ENCODE measurements around the gene TAB3.

TAB3 gene

DNA sequence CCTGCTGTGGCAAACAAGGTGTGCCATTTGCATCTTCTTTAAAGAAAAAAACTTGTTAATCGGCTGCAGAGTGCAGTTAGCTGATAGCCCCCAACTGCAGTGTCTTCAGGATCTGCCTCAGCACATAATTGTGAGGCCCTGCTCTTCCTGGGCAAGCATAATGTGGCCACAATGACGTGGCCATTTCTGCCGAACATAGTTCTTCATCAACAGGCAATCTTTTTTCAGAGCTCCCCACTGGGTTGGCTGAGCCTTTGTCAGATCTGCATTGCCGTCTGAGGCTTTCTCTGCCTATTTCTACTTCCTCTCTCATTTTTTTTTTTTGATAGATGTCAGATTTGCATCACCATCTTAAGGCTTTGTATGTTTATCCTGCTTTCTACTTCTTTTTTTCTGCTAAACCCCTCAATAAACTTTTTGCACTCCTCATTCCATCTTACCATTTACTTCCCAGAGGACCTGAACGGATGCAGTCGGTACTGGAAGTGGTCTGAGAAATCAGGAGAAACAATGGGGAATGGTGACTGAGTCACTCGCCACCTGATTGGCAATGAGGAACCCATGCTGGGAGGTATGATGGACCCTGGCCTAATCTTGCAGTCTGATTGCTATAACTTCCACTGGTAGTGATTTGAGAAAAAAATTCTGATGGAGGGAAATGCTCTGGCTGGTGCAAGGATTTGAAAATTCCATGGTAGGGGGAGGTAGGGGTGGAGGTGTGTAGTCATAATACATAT, 21.2 kb upstream of the TAB3 start:
- TF ChIP-seq FOXP2 (optimal IDR thresholded peaks at IDR 0.05; ENCODE audit: borderline replicate concordance, extremely low read depth, extremely low read length, insufficient read depth) (no peak), TAF1 (IDR thresholded peaks at IDR 0.05; ENCODE audit: borderline replicate concordance, insufficient read depth, low read length) (no peak), REST (IDR thresholded peaks at IDR 0.05; ENCODE audit: insufficient read depth in 1 of 2, low read depth in 2 of 2, low read length in 2 of 2) (no peak), SIN3A (IDR thresholded peaks at IDR 0.05; ENCODE audit: borderline replicate concordance, insufficient read depth, low read length) (no peak), POLR2AphosphoS5 (IDR thresholded peaks at IDR 0.05; ENCODE audit: low read depth, low read length) (no peak)

- no peak for TF ChIP-seq POLR2AphosphoS5 (IDR thresholded peaks at IDR 0.05; ENCODE audit: low read depth, low read length)
- no peak for TF ChIP-seq SIN3A (IDR thresholded peaks at IDR 0.05; ENCODE audit: borderline replicate concordance, insufficient read depth, low read length)
- no peak for TF ChIP-seq FOXP2 (optimal IDR thresholded peaks at IDR 0.05; ENCODE audit: borderline replicate concordance, extremely low read depth, extremely low read length, insufficient read depth)
- TF ChIP-seq TAF1 (IDR thresholded peaks at IDR 0.05; ENCODE audit: borderline replicate concordance, insufficient read depth, low read length), result no peak
- TF ChIP-seq REST (IDR thresholded peaks at IDR 0.05; ENCODE audit: insufficient read depth in 1 of 2, low read depth in 2 of 2, low read length in 2 of 2), result no peak
Measured at GRCh38 chrX:30906726-30907125, 17.7 kb upstream of the TAB3 start.

DNA sequence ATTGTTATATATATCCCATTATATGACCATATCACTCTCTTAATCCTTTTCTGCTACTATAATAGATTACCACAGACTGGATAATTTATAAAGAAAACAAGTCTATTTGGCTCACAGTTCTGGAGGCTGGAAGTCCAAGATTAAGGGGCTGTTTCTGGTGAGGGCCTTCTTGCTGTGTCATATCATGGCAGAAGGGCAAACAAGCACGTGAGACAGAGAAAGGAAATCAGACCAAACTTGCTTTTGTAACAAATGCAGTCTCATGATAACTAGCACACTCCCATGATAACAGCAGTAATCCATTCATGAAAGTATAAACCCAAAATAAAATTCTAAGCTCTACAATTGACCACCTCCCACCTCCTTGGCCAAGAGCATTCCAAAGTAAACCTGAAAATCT, 16.3 kb upstream of the TAB3 start:
- TF ChIP-seq POLR2AphosphoS5 (IDR thresholded peaks at IDR 0.05; ENCODE audit: low read depth, low read length) (no peak), FOXP2 (optimal IDR thresholded peaks at IDR 0.05; ENCODE audit: borderline replicate concordance, extremely low read depth, extremely low read length, insufficient read depth) (no peak), TAF1 (IDR thresholded peaks at IDR 0.05; ENCODE audit: borderline replicate concordance, insufficient read depth, low read length) (no peak), SIN3A (IDR thresholded peaks at IDR 0.05; ENCODE audit: borderline replicate concordance, insufficient read depth, low read length) (no peak), REST (IDR thresholded peaks at IDR 0.05; ENCODE audit: insufficient read depth in 1 of 2, low read depth in 2 of 2, low read length in 2 of 2) (no peak)

DNA sequence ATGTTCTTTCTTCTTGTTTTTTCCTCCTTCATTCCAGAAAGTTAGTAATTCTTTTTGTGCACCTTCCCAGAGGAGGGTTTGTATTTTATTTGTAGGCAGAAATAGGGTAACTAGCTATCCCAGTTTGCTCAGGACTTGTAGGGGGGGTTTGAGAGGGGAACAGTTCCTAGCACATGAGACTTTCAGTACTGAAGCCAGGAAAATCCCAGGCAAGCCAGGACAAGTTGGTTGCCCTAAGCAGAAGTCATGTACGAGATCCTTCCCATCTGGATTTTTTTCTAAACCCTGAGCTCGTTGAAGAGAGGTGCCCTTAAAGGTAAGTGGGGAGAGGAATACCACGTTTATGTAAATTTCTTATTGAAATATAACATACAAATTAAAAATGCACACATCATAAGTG, 15.6 kb upstream of the TAB3 start:
- TF ChIP-seq REST (IDR thresholded peaks at IDR 0.05; ENCODE audit: insufficient read depth in 1 of 2, low read depth in 2 of 2, low read length in 2 of 2), result no peak
- TF ChIP-seq FOXP2 (optimal IDR thresholded peaks at IDR 0.05; ENCODE audit: borderline replicate concordance, extremely low read depth, extremely low read length, insufficient read depth), result no peak
- TF ChIP-seq POLR2AphosphoS5 (IDR thresholded peaks at IDR 0.05; ENCODE audit: low read depth, low read length), result no peak
- no peak for TF ChIP-seq SIN3A (IDR thresholded peaks at IDR 0.05; ENCODE audit: borderline replicate concordance, insufficient read depth, low read length)
- TF ChIP-seq TAF1 (IDR thresholded peaks at IDR 0.05; ENCODE audit: borderline replicate concordance, insufficient read depth, low read length), result no peak
